Nephron (organoid): ENCODE results near the gene PTPA.

Source experiments
- H3K27ac Mint-ChIP-seq, 3 experiments: 2 replicates each; pipeline ENCODE4 v1.8.0; 2020; ENCODE audit warnings: mixed read lengths in 3 of 3, mild to moderate bottlenecking in 2 of 3, moderate library complexity in 1 of 3
- H3K27me3 Mint-ChIP-seq: 2 replicates; pipeline ENCODE4 v1.8.0; 2021; ENCODE audit warnings: low read depth, mild to moderate bottlenecking, moderate library complexity, mixed read lengths
- H3K36me3 Mint-ChIP-seq: 2 replicates; pipeline ENCODE4 v1.8.0; 2020; ENCODE audit warnings: low read depth, mixed read lengths
- H3K4me1 Mint-ChIP-seq: 2 replicates; pipeline ENCODE4 v1.8.0; 2020; ENCODE audit warnings: mixed read lengths
- H3K4me3 Mint-ChIP-seq, 3 experiments: 2 replicates each; pipeline ENCODE4 v1.8.0; 2020; ENCODE audit warnings: mild to moderate bottlenecking in 3 of 3, mixed read lengths in 3 of 3, moderate library complexity in 2 of 3
- H3K9me3 Mint-ChIP-seq: 2 replicates; pipeline ENCODE4 v1.8.0; 2020; ENCODE audit warnings: mixed read lengths
- TF ChIP-seq, protein P1 (sequence below), 3 experiments: fragments of 200-600 bp; sonication (generic); IDR thresholded peaks; one replicate each; pipeline ENCODE4 v1.5.0; 2021; ENCODE audit warnings: antibody characterized with exemption in 3 of 3; ENCODE audit not compliant: unreplicated experiment in 3 of 3

Gene PTPA

DNA sequence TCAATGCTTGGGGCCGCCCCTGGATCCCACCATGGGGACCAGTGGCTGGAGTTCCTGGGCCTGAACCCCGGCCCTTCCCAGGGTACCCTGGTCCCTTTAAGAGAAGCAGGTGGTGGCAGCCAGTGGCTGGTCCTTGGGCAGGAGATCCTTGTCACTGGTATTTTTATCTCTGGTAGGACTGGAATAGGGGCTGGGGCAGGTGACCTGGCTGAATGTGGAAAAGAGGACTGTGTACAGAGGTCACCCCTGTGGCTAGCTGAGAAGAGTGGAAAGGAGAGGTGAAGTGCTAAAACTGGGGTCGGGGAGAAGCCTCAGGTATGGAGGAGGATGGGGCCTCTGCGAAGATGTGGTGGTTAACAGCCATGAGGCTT lies 7.6 kb upstream of the PTPA start:
- H3K27me3 Mint-ChIP-seq = no peaks in the 10 kb centered on the region
- TF ChIP-seq, protein P1, sequence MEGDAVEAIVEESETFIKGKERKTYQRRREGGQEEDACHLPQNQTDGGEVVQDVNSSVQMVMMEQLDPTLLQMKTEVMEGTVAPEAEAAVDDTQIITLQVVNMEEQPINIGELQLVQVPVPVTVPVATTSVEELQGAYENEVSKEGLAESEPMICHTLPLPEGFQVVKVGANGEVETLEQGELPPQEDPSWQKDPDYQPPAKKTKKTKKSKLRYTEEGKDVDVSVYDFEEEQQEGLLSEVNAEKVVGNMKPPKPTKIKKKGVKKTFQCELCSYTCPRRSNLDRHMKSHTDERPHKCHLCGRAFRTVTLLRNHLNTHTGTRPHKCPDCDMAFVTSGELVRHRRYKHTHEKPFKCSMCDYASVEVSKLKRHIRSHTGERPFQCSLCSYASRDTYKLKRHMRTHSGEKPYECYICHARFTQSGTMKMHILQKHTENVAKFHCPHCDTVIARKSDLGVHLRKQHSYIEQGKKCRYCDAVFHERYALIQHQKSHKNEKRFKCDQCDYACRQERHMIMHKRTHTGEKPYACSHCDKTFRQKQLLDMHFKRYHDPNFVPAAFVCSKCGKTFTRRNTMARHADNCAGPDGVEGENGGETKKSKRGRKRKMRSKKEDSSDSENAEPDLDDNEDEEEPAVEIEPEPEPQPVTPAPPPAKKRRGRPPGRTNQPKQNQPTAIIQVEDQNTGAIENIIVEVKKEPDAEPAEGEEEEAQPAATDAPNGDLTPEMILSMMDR (IDR thresholded peaks at IDR 0.05; ENCODE audit: unreplicated experiment in 3 of 3) = no peak

DNA sequence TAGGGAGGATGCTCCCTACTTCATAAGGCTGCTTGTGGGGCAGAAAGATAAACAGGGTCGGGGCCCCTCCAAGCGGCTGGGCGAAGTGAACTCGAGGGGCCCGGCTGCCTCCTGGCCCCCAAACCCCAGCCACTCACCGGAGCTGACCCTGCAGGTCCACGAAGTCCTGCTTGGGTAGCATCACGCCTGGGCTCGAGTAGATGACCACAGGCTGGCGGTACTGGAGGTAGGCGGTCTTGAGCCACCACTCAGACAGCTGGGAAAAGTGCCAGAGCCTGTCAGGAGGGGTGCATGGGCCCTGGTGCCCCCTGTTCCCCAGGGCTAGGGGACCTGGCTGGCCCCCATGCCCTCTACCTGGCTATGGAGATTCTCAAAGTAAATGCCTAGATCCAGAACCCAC lies 7.2 kb upstream of the PTPA start:
- Mint-ChIP-seq H3K36me3 (no peaks in the 10 kb centered on the region), H3K27ac (no peak overlapping the region), H3K27me3 (no peaks in the 10 kb centered on the region), H3K4me3 (no peak overlapping the region), H3K4me1 (peaks cover 4% of the 10 kb centered on the region), H3K9me3 (no peaks in the 10 kb centered on the region)
- TF ChIP-seq, protein P1 (IDR thresholded peaks at IDR 0.05; ENCODE audit: unreplicated experiment in 3 of 3) = no peak

More for the DNA sequence above, 7.6 kb upstream of the PTPA start:
- H3K36me3 Mint-ChIP-seq = peaks cover under 1% of the 10 kb centered on the region
- H3K4me3 Mint-ChIP-seq = no peak overlapping the region
- no peaks in the 10 kb centered on the region for H3K9me3 Mint-ChIP-seq
- no peaks in the 10 kb centered on the region for H3K4me1 Mint-ChIP-seq
- no peak overlapping the region for H3K27ac Mint-ChIP-seq

DNA sequence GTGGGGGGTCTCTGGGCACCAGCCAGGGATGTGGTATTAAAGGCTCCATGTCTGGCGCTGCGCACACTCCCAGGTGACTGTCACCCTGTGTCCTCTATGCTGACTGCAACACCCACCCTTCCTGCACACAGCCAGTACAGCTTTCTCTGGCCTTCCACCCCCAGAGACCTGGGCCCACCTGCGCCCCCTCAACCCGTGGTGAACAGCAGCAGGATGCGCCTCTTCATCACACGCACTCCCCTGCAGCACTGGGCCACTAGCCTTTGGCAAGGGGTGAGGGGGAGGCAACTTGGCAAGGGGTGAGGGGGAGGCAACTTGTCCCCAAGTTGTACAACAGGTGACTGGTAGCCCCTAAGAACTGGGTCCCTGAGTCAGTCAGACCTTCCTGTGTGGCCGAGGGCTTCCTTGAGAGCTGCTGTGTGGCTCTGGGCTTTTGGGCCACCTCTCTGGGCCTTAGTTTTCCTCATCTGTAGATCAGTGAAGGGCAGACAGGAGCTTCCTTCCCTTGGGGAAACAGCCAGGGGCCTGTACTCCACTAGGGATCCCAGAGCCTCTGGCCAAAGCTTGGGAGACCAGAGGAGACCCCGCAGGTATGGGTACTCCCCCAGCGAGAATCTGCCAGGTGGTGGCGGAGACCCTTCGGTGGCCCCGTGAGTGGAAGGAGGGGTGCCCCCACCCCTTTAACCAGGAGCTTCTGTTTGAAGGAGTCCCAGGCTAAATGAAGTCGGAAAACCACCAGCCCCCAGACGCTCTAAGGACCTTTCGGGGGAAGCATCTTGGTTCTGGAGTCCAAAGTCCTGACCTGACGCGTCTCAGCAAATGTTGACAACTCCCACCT lies 5.1 kb upstream of the PTPA start:
- Mint-ChIP-seq H3K4me3 (peak overlapping the region in 2 of 3 experiments; percentile 7 to 37), H3K36me3 (no peaks in the 10 kb centered on the region), H3K9me3 (no peaks in the 10 kb centered on the region), H3K4me1 (peaks cover 10% of the 10 kb centered on the region), H3K27me3 (no peaks in the 10 kb centered on the region), H3K27ac (peak overlapping the region in 1 of 3 experiments; percentile 34)
- TF ChIP-seq, protein P1 (IDR thresholded peaks at IDR 0.05; ENCODE audit: unreplicated experiment in 3 of 3) = no peak

DNA sequence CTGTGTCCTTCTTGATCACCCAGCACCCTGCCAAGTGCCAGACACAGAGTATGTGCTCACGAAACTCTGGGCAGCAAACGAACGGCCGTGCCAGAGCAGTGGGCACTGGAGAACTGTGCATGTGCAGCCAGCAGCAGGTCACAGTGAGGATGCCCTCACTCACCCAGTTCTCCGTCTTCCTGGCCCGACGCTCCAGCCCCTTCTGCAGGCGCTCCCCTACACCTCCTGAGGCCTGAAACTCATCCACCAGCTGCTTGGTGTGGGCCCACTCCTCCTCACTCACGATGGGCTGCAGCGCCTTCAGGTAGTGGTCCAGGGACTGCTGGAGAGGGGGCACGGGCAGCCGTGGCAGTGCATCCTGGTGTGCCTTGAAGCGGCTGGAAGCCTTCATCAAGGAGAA lies 3.6 kb upstream of the PTPA start:
- H3K9me3 Mint-ChIP-seq = no peaks in the 10 kb centered on the region
- H3K4me1 Mint-ChIP-seq = peaks cover 16% of the 10 kb centered on the region
- no peaks in the 10 kb centered on the region for H3K27me3 Mint-ChIP-seq

DNA sequence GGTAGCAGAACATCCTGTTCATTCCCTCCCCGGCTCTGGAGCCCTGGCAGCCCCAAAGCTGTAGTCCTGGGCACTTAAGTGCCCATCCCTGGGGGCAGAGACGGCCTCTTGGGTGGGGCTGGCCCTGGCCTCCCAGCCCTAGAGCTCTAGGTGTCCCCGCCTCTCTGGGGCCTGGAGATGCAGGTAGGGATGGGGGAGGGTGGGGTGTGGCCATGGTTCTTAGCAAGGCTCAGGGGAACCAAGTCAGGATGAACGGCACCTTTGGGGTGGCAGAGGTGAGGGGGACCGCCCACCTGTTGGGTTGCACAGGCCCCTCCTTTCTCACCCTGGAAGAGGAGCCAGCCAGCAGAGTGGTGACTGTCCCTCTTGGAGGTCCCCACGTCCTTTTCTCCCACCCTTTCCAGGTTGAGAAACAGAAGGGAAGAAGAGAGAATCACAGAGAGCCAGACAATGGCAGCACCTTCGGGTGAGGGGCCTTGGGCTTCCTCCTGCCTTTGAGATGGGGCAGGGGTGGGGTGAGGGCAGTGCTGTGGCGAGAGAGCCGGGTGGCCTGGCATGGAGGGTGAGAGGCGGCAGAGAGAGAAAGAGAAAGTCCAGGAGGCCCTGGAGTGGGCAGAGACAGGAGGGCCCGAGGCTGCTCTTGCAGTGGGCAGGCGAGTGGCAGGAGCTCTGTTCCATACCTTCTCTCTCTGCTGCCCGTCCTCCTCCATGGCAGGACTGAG lies 3.0 kb upstream of the PTPA start:
- Mint-ChIP-seq H3K4me1 (peaks cover 16% of the 10 kb centered on the region), H3K4me3 (peak overlapping the region; percentile 96 to 98 (median 98)), H3K9me3 (no peaks in the 10 kb centered on the region), H3K27ac (peak overlapping the region in 1 of 3 experiments; percentile 27), H3K27me3 (no peaks in the 10 kb centered on the region), H3K36me3 (no peaks in the 10 kb centered on the region)
- TF ChIP-seq, protein P1 (IDR thresholded peaks at IDR 0.05; ENCODE audit: unreplicated experiment in 3 of 3) = no peak

More for the DNA sequence above, 3.6 kb upstream of the PTPA start:
- H3K36me3 Mint-ChIP-seq = no peaks in the 10 kb centered on the region
- TF ChIP-seq, protein P1 (IDR thresholded peaks at IDR 0.05; ENCODE audit: unreplicated experiment in 3 of 3) = no peak
- H3K27ac Mint-ChIP-seq = no peak overlapping the region
- H3K4me3 Mint-ChIP-seq = no peak overlapping the region
